ENCODE measurements around the gene CTRB1. TPM values are rescaled to one million over a fixed set of nuclear protein-coding genes. Genes with fewer than 3 reads are reported as not detected.

The CTRB1 gene
- total and polyA plus RNA-seq, 2 experiments from 2014 or later, result not detected

- Histone ChIP-seq H3K9me2 (ENCODE audit: insufficient read depth) (no peaks in the 10 kb centered on the region), H2AFZ (no peak overlapping the region), H3F3A (ENCODE audit: insufficient read depth) (0 out of 2 replicates have a peak, but pooled peaks cover 10% of the 10 kb centered on the region), H3K9me3 (ENCODE audit: low read depth) (no peaks in the 10 kb centered on the region), H3K4me2 (ENCODE audit: unreplicated experiment) (no peak overlapping the region), H3K36me3 (ENCODE audit: low read depth) (peaks cover 30% of the 10 kb centered on the region; the same call in 1 of the 2 replicates), H3K79me2 (ENCODE audit: insufficient read depth) (peaks cover 40% of the 10 kb centered on the region), H4K20me1 (ENCODE audit: insufficient read depth) (no peaks in the 10 kb centered on the region), H3K27me3 (replicated peaks; ENCODE audit: insufficient read depth) (no peaks in the 10 kb centered on the region), H3K4me3 (no peak overlapping the region), H3K27ac (no peak overlapping the region), H3K9ac (no peak overlapping the region), H3K4me1 (ENCODE audit: insufficient read depth) (no peaks in the 10 kb centered on the region)
- WGBS, 2 experiments (ENCODE audit: low coverage in 1 of 2, low lambda C conversion rate in 2 of 2, missing lambda C conversion rate in 2 of 2), result 94 to 100% methylated on average over 15 to 17 of the region's 17 CpGs
- TF ChIP-seq EZH2 (IDR thresholded peaks at IDR 0.05; ENCODE audit: insufficient read depth, poor library complexity, severe bottlenecking), result no peak
- no peak for TF ChIP-seq EZH2phosphoT487 (IDR thresholded peaks at IDR 0.05; ENCODE audit: insufficient read depth, low read depth)
- in situ Hi-C loops (cut with MboI), result no loop called here
- no peak for DNase-seq
Observed at GRCh38 chr16:75228143-75228976, 9.6 kb downstream of the CTRB1 start.

DNA sequence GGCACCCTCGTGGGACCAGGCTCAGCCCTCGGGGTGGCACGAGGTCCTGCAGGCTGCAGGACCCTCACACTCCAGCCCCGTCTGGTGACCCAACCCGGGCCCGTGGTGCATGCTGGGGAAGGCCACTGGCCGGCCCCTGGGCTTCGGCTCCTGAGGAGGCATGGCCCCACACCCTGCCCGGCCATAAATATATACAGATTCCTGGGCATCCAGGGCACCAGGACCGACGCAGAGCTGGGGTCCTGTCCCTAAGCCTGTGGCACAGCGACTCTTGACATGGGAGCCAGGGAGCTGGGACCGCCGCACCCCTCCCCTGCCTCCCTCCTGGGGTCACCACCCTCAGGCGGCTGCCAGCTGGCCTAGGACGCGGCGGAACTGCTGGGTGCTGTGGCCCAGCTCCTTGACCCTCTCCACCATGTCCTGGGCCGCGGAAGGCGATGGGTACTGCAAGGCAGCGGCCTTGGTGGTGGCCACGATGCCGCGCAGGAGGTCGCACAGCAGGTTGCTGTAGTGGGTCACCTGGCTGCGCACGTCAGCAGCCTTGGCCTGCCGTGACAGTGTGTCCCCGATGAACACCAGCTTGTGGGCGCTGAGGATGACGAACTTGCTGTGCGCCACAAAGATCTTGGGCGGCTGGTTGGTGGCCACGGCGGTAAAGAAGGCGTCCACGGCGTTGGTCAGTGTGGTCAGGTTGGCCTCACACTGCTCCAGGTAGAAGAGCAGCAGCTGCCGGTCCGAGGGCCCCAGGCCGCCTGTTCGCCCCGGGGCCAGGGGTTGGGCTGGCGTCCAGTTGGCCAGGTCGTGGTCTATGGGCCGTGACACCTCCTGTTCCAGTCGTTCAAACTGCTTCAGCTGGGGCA is 10.6 kb downstream of the CTRB1 start:
- in situ Hi-C loops (cut with MboI), result no loop called here
- WGBS, 2 experiments (ENCODE audit: low coverage in 1 of 2, low lambda C conversion rate in 2 of 2, missing lambda C conversion rate in 2 of 2), result 94 to 95% methylated on average over 42 to 47 of the region's 48 CpGs
- no peak overlapping the region for H2AFZ ChIP-seq
- H3F3A ChIP-seq (ENCODE audit: insufficient read depth), result 0 out of 2 replicates have a peak, but pooled peaks cover 10% of the 10 kb centered on the region
- no peak overlapping the region for H3K27ac ChIP-seq
- H3K9ac ChIP-seq, result no peak overlapping the region
- H3K79me2 ChIP-seq (ENCODE audit: insufficient read depth), result peaks cover 51% of the 10 kb centered on the region
- H3K27me3 ChIP-seq (replicated peaks; ENCODE audit: insufficient read depth), result no peaks in the 10 kb centered on the region
- no peaks in the 10 kb centered on the region for H3K9me3 ChIP-seq (ENCODE audit: low read depth)
- H3K36me3 ChIP-seq (ENCODE audit: low read depth), result peaks cover 34% of the 10 kb centered on the region; the same call in 1 of the 2 replicates
- no peaks in the 10 kb centered on the region for H3K9me2 ChIP-seq (ENCODE audit: insufficient read depth)
- H3K4me3 ChIP-seq, result no peak overlapping the region
- H3K4me1 ChIP-seq (ENCODE audit: insufficient read depth), result no peaks in the 10 kb centered on the region
- TF ChIP-seq EZH2phosphoT487 (IDR thresholded peaks at IDR 0.05; ENCODE audit: insufficient read depth, low read depth), result no peak
- DNase-seq, result no peak
- H3K4me2 ChIP-seq (ENCODE audit: unreplicated experiment), result no peak overlapping the region
- no peaks in the 10 kb centered on the region for H4K20me1 ChIP-seq (ENCODE audit: insufficient read depth)

- DNase-seq, result no peak
- in situ Hi-C loops (cut with MboI), result no loop called here
- peaks cover 63% of the 10 kb centered on the region for H3K79me2 ChIP-seq (ENCODE audit: insufficient read depth)
Observed at GRCh38 chr16:75230471-75231110, 11.8 kb downstream of the CTRB1 start.

GRCh38 chr16:75231570-75231969 is 12.8 kb downstream of the CTRB1 start:
- Histone ChIP-seq H3K79me2 (ENCODE audit: insufficient read depth) (peaks cover 72% of the 10 kb centered on the region), H3F3A (ENCODE audit: insufficient read depth) (0 out of 2 replicates have a peak, but pooled peaks cover 10% of the 10 kb centered on the region), H3K9me2 (ENCODE audit: insufficient read depth) (no peaks in the 10 kb centered on the region), H3K4me3 (no peak overlapping the region), H3K36me3 (ENCODE audit: low read depth) (peaks cover 39% of the 10 kb centered on the region; the same call in 1 of the 2 replicates), H3K4me1 (ENCODE audit: insufficient read depth) (no peaks in the 10 kb centered on the region), H3K4me2 (ENCODE audit: unreplicated experiment) (no peak overlapping the region), H2AFZ (no peak overlapping the region), H3K27me3 (replicated peaks; ENCODE audit: insufficient read depth) (no peaks in the 10 kb centered on the region), H4K20me1 (ENCODE audit: insufficient read depth) (no peaks in the 10 kb centered on the region), H3K9me3 (ENCODE audit: low read depth) (no peaks in the 10 kb centered on the region), H3K27ac (no peak overlapping the region), H3K9ac (peak overlapping the region; percentile 0; the same call in 1 of the 2 replicates)
- DNase-seq, result no peak
- TF ChIP-seq EZH2 (IDR thresholded peaks at IDR 0.05; ENCODE audit: insufficient read depth, poor library complexity, severe bottlenecking), result no peak
- no peak for TF ChIP-seq EZH2phosphoT487 (IDR thresholded peaks at IDR 0.05; ENCODE audit: insufficient read depth, low read depth)
- 95 to 97% methylated on average over 11 of the region's 11 CpGs for WGBS, 2 experiments (ENCODE audit: low coverage in 1 of 2, low lambda C conversion rate in 2 of 2, missing lambda C conversion rate in 2 of 2)
- in situ Hi-C loops (cut with MboI), result no loop called here

More at GRCh38 chr16:75230471-75231110, 11.8 kb downstream of the CTRB1 start:
- H3K4me3 ChIP-seq, result no peak overlapping the region
- H3K9me3 ChIP-seq (ENCODE audit: low read depth), result no peaks in the 10 kb centered on the region
- H2AFZ ChIP-seq, result no peak overlapping the region
- no peaks in the 10 kb centered on the region for H3K4me1 ChIP-seq (ENCODE audit: insufficient read depth)
- H3K9ac ChIP-seq, result no peak overlapping the region
- H3F3A ChIP-seq (ENCODE audit: insufficient read depth), result 0 out of 2 replicates have a peak, but pooled peaks cover 10% of the 10 kb centered on the region
- no peaks in the 10 kb centered on the region for H3K9me2 ChIP-seq (ENCODE audit: insufficient read depth)
- TF ChIP-seq EZH2 (IDR thresholded peaks at IDR 0.05; ENCODE audit: insufficient read depth, poor library complexity, severe bottlenecking), result no peak
- TF ChIP-seq EZH2phosphoT487 (IDR thresholded peaks at IDR 0.05; ENCODE audit: insufficient read depth, low read depth), result no peak
- peak overlapping the region; percentile 4; the same call in 1 of the 2 replicates for H3K27ac ChIP-seq
- peaks cover 39% of the 10 kb centered on the region; the same call in 1 of the 2 replicates for H3K36me3 ChIP-seq (ENCODE audit: low read depth)
- no peaks in the 10 kb centered on the region for H3K27me3 ChIP-seq (replicated peaks; ENCODE audit: insufficient read depth)
- WGBS, 2 experiments (ENCODE audit: low coverage in 1 of 2, low lambda C conversion rate in 2 of 2, missing lambda C conversion rate in 2 of 2), result 84 to 85% methylated on average over 9 of the region's 9 CpGs
- H4K20me1 ChIP-seq (ENCODE audit: insufficient read depth), result no peaks in the 10 kb centered on the region
- no peak overlapping the region for H3K4me2 ChIP-seq (ENCODE audit: unreplicated experiment)

All from GM23248 (cell line).